CD4-positive, alpha-beta T cell treated with Interleukin-6 at 100 ng/mL for 8 hours (primary cell): Measurements from ENCODE around the gene THBS3.
"Not testable (repeated sequence)": the region's sequence is repeated elsewhere in the genome, so short reads cannot be mapped to it uniquely, and the experiment has no call there.

ENCODE experiments used
- DNase-seq: peaks from one replicate; pipeline ENCODE4 v3.0.0-alpha.2; 2020; ENCODE audit warnings: mixed read lengths, low spot score

THBS3 gene

GRCh38 chr1:155207806-155208540, at the start of gene THBS3:
THBS3 (minus strand) TSS chr1:155207897; CDS start chr1:155207876, 21 bp downstream.
- DNase-seq: no peak

- DNase-seq: no peak
Observed at GRCh38 chr1:155256058-155256852, 48.6 kb upstream of the THBS3 start.

- DNase-seq: peak; percentile 67
Observed at GRCh38 chr1:155255243-155256007, 47.7 kb upstream of the THBS3 start, which contains the start of gene ENTREP3. ENTREP3 (minus strand) TSS chr1:155255483; CDS start chr1:155254877, 606 bp downstream.

- no peak for DNase-seq
Observed at GRCh38 chr1:155254714-155255242, 47.1 kb upstream of the THBS3 start.

- no peak for DNase-seq
Observed at GRCh38 chr1:155254228-155254713, 46.6 kb upstream of the THBS3 start.

GRCh38 chr1:155253797-155254196, 46.1 kb upstream of the THBS3 start:
- DNase-seq: no peak

GRCh38 chr1:155253208-155253607, 45.5 kb upstream of the THBS3 start:
- DNase-seq: no peak

DNA sequence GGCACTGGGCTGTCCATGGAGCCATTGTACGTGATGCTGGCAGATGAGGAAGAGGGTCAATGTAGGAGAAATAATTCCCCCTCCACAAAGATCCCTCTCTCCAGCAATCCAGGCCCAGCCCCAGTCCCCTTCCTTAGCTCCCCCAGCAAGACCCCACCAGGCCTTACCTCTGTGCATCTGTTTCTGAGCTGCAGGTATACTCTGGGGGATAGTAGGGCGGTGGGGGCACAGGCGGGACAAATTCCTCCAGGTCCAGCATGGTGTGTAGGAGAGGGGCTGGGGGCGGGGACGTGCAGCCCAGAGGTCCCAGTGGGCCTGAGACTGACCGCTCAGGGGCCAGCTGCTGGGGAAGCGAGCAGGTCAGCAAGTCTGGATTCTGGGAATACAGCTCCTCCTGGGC, 43.9 kb upstream of the THBS3 start:
- no peak for DNase-seq

DNA sequence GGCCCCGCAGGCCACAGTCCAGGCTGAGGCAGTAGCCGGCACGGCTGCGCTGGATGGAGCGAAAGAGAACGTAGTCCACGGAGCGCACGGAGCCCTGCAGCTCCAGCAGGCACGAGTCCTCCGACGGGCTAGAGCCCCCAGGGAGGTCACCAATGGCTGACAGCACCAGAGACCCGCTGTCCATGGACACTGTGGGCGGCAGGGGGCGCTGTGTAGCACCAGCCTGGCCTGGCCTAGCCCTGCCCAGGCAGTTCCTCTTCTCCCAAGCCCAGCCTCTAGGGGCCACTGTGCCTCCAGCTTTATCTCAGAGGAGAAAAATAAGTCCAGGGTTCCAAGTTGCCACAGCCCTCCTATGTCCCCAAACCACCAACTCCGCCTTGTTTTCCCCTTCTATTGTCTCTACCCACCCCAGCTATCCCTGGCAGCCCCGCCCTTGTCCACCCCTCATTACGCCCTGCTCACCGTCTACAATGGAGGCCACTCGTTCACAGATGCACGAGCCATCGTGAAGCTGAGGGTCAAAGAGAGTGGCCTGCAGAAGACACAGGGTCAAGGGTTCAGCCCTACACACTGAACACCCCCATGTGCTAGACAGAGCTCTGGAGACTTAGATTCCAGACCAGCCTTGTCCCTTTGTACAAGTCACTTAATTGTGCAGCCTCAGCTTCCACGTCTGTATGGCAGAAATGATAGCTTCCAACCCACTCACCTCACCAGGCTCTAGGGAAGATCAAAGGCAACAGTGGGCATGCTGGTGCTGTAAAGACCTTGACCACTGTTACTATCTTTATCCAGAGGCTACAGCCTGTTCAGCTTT, 43.1 kb upstream of the THBS3 start:
- DNase-seq: peak; percentile 94

- DNase-seq: no peak
Observed at GRCh38 chr1:155250246-155250632, 42.5 kb upstream of the THBS3 start.

DNA sequence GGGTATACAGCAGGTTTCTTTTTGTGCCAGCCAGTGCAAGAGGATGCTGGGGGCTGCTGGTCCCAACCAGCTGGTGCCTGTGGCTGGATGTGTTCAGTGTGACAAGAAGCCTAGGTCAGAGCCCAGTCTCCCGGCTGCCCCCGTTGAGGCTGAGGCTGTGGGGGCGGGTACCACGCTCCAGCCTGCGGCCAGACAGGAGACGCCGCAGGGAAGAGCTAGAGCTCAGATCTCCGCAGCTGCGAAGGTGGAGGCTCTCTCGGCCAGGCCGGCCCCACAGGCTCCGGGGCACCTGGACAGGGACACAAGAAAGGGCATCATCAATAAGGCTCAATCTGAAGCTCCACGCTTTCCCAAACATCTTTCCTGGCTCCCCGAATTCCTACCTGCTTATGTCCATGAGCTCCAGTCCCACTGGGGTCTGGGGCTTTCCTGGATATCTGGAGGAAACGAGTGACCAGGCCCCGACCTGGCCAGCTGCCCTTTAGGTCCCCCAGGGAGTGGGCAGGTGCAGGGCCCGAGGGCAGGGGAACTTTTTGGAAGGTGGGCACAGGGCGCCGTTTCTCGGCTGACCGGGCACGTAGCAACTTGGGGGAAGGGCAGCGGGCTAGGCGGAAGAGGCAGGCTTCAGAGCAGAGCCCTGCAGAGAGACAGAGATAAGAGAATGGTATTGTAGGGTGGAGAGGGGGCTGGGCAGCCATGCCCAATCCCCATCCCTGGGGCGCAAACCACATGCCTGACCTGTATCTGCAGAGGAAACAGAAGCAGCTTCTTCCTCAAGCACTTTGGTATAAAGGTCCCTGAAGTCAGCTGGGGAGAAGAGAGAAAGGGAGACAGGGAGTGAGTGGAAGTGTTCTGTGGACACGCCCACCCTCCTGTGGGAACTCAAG, 40.2 kb upstream of the THBS3 start:
- no peak for DNase-seq

DNA sequence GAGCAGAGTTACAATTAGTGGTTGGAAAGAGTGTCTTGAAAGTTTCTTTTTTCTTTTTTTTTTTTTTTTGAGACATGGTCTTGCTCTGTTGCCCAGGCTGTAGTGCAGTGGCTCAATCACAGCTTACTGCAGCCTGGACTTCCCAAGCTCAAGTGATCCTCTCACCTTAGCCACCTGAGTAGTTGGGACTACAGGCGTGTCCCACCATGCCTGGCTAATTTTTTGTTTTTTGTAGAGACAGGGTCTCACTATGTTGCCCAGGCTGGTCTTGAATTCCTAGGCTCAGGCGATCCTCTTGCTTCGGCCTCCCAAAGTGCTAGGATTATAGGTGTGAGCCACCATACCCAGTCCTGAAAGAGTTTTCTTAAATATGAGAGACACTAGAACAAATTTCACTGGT, 39.1 kb upstream of the THBS3 start:
- DNase-seq: not testable (repeated sequence)

GRCh38 chr1:155245163-155245524, 37.4 kb upstream of the THBS3 start:
- DNase-seq: no peak

- peak; percentile 97 for DNase-seq
Observed at GRCh38 chr1:155244368-155245162, 36.9 kb upstream of the THBS3 start.

DNA sequence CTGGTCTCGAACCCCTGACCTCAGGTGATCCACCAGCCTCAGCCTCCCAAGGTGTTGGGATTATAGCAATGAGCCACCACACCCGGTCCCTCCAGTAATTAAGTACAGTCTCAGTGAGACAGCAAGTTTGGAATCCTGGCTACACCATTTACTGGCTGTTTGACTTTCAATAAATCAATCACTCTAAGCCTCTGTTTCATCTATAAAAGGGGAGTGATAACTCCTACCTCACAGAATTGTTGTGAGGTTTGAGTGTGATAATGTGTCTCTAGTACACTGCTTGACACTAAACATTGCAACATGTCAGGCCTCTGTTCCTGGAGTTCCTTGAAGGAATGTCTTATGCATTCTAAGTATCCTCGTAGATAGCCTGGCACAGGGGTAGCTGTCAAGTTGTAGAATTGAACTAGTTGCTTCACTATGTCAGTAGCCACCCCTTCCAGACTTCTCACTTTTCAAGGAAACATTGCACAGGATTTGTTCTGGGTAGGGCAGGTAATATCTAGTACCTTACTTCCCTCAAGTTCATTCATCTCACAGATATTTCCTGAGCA, 35.2 kb upstream of the THBS3 start:
- DNase-seq: no peak

- DNase-seq: no peak
Observed at GRCh38 chr1:155241841-155242264, 34.2 kb upstream of the THBS3 start.

- DNase-seq: peak; percentile 75
Observed at GRCh38 chr1:155241069-155241679, 33.5 kb upstream of the THBS3 start.

GRCh38 chr1:155236451-155236850, 28.8 kb upstream of the THBS3 start:
- DNase-seq: no peak

GRCh38 chr1:155235375-155235774, 27.7 kb upstream of the THBS3 start:
- not testable (repeated sequence) for DNase-seq
